ACHN (cell line): ENCODE data around the gene PRKCH.
"Not testable (repeated sequence)": the region's sequence is repeated elsewhere in the genome, so short reads cannot be mapped to it uniquely, and the experiment has no call there.

ENCODE experiments used
- DNase-seq: peaks from one replicate; pipeline ENCODE4 v3.0.0-alpha.2; 2015
- in situ Hi-C: cut with HindIII; loops from 2 replicates; pipeline ENCODE4 v1.10.0; 2017; ENCODE audit warnings: low sequenced_read_pairs, low pct_ligation_motif_present, low pct_unique_long_range_greater_than_20kb

Gene PRKCH

GRCh38 chr14:61458766-61459165 is 137.4 kb downstream of the PRKCH start:
- DNase-seq = no peak
- in situ Hi-C loops = loop anchor here (25.0 kb wide), 1 partner anchor 279 kb away; no protein-coding TSS in a partner anchor

GRCh38 chr14:61459229-61459628 is 137.8 kb downstream of the PRKCH start:
- in situ Hi-C loops = loop anchor here (25.0 kb wide), 1 partner anchor 278 kb away; no protein-coding TSS in a partner anchor
- DNase-seq = no peak

- in situ Hi-C loops = loop anchor here (25.0 kb wide), 1 partner anchor 277 kb away; no protein-coding TSS in a partner anchor
- no peak for DNase-seq
Measured at GRCh38 chr14:61460063-61460462, 138.7 kb downstream of the PRKCH start.

GRCh38 chr14:61460718-61461611 is 139.6 kb downstream of the PRKCH start:
- DNase-seq = no peak
- in situ Hi-C loops = loop anchor here (25.0 kb wide), 1 partner anchor 276 kb away; no protein-coding TSS in a partner anchor

GRCh38 chr14:61461808-61462275 is 140.5 kb downstream of the PRKCH start:
- DNase-seq = peak; percentile 69
- in situ Hi-C loops = loop anchor here (25.0 kb wide), 1 partner anchor 275 kb away; no protein-coding TSS in a partner anchor

GRCh38 chr14:61462566-61463193 is 141.3 kb downstream of the PRKCH start:
- no peak for DNase-seq
- in situ Hi-C loops = loop anchor here (25.0 kb wide), 1 partner anchor 275 kb away; no protein-coding TSS in a partner anchor

- in situ Hi-C loops = loop anchor here (25.0 kb wide), 1 partner anchor 274 kb away; no protein-coding TSS in a partner anchor
Measured at GRCh38 chr14:61463664-61464285, 142.4 kb downstream of the PRKCH start.

GRCh38 chr14:61464539-61465320 is 143.4 kb downstream of the PRKCH start:
- in situ Hi-C loops = loop anchor here (25.0 kb wide), 1 partner anchor 273 kb away; no protein-coding TSS in a partner anchor

More at GRCh38 chr14:61463664-61464285, 142.4 kb downstream of the PRKCH start:
- DNase-seq = no peak

GRCh38 chr14:61466249-61466904 is 145.0 kb downstream of the PRKCH start:
- DNase-seq = no peak
- in situ Hi-C loops = loop anchor here (25.0 kb wide), 1 partner anchor 271 kb away; no protein-coding TSS in a partner anchor

More at GRCh38 chr14:61464539-61465320, 143.4 kb downstream of the PRKCH start:
- DNase-seq = not testable (repeated sequence)

GRCh38 chr14:61466905-61467280 is 145.5 kb downstream of the PRKCH start:
- in situ Hi-C loops = loop anchor here (25.0 kb wide), 1 partner anchor 270 kb away; no protein-coding TSS in a partner anchor
- no peak for DNase-seq

- DNase-seq = no peak
- in situ Hi-C loops = loop anchor here (25.0 kb wide), 1 partner anchor 270 kb away; no protein-coding TSS in a partner anchor
Measured at GRCh38 chr14:61467296-61467695, 145.9 kb downstream of the PRKCH start.

GRCh38 chr14:61468063-61468825 is 146.9 kb downstream of the PRKCH start:
- no peak for DNase-seq
- in situ Hi-C loops = loop anchor here (25.0 kb wide), 1 partner anchor 269 kb away; no protein-coding TSS in a partner anchor

- in situ Hi-C loops = loop anchor here (25.0 kb wide), 1 partner anchor 268 kb away; no protein-coding TSS in a partner anchor
- no peak for DNase-seq
Measured at GRCh38 chr14:61469781-61470180, 148.4 kb downstream of the PRKCH start.

- in situ Hi-C loops = loop anchor here (25.0 kb wide), 1 partner anchor 267 kb away; no protein-coding TSS in a partner anchor
- DNase-seq = peak; percentile 82
Measured at GRCh38 chr14:61470261-61470960, 149.0 kb downstream of the PRKCH start.

GRCh38 chr14:61470961-61471293 is 149.5 kb downstream of the PRKCH start:
- DNase-seq = no peak
- in situ Hi-C loops = loop anchor here (25.0 kb wide), 1 partner anchor 266 kb away; no protein-coding TSS in a partner anchor
